ENCODE results near the gene KIF21B. TPM values are rescaled to one million over a fixed set of nuclear protein-coding genes. Genes with fewer than 3 reads are reported as not detected.

The KIF21B gene
- total and polyA plus RNA-seq, 2 experiments from 2014 or later, result 4.6 to 34.3 TPM

GRCh38 chr1:200934676-200935245 lies 88.8 kb downstream of the KIF21B start (continued):
- no peak for TF ChIP-seq ZNF462 (CRISPR knock-in tag; IDR thresholded peaks at IDR 0.05)
- TF ChIP-seq JUNB (IDR thresholded peaks at IDR 0.05; ENCODE audit: unreplicated experiment), result no peak
- TF ChIP-seq NANOG (IDR thresholded peaks at IDR 0.05; ENCODE audit: borderline replicate concordance), result no peak
- TF ChIP-seq EZH2phosphoT487 (IDR thresholded peaks at IDR 0.05; ENCODE audit: unreplicated experiment), result no peak

- H3K4me1 ChIP-seq (ENCODE audit: insufficient read depth), result no peaks in the 10 kb centered on the region
- H3F3A ChIP-seq (replicated peaks; ENCODE audit: low read depth), result no peaks in the 10 kb centered on the region
- no peak overlapping the region for H3K27ac Mint-ChIP-seq
- H3K4me2 ChIP-seq, result no peak overlapping the region
- H3K27me3 Mint-ChIP-seq (ENCODE audit: insufficient read depth, low read depth, poor library complexity), result peaks cover 11% of the 10 kb centered on the region
- no peak overlapping the region for H2AFZ ChIP-seq
- H3K4me3 Mint-ChIP-seq, result no peak overlapping the region
- ATAC-seq (no peak), DNase-seq (ENCODE audit: low spot score) (no peak)
- H3K36me3 ChIP-seq (ENCODE audit: insufficient read depth), result no peaks in the 10 kb centered on the region
- no peaks in the 10 kb centered on the region for H3K9me3 Mint-ChIP-seq
- H3K4me3 ChIP-seq, result no peak overlapping the region
- H3K9me2 ChIP-seq (ENCODE audit: insufficient read depth), result peaks cover 3% of the 10 kb centered on the region; the same call in 1 of the 2 replicates
- H3K27me3 ChIP-seq (ENCODE audit: insufficient read depth), result no peaks in the 10 kb centered on the region
- 0 out of 3 replicates have a peak, but pooled peaks cover 3% of the 10 kb centered on the region for H3K4me1 Mint-ChIP-seq
- no peaks in the 10 kb centered on the region for H3K36me3 Mint-ChIP-seq (ENCODE audit: low read depth)
- H4K20me1 ChIP-seq (replicated peaks; ENCODE audit: insufficient read depth), result no peaks in the 10 kb centered on the region
- no peak overlapping the region for H3K27ac ChIP-seq (ENCODE audit: low read depth)
- H3K79me2 ChIP-seq (replicated peaks; ENCODE audit: insufficient read depth), result no peaks in the 10 kb centered on the region
- TF ChIP-seq EZH2 (IDR thresholded peaks at IDR 0.05; ENCODE audit: low read depth, unreplicated experiment) (no peak), JUNB (IDR thresholded peaks at IDR 0.05; ENCODE audit: unreplicated experiment) (no peak), STAT1 (IDR thresholded peaks at IDR 0.05; ENCODE audit: unreplicated experiment) (no peak), ZNF462 (CRISPR knock-in tag; IDR thresholded peaks at IDR 0.05) (no peak), NANOG (IDR thresholded peaks at IDR 0.05; ENCODE audit: borderline replicate concordance) (no peak), CREB1 (CRISPR knock-in tag; IDR thresholded peaks at IDR 0.05; ENCODE audit: low read depth) (no peak)
These were observed 91.7 kb downstream of the KIF21B start for GRCh38 chr1:200931776-200932175.

Measured in GM23338 (cell line).